Activated CD4-positive, CD25-positive, alpha-beta regulatory T cell treated with anti-CD3 and anti-CD28 coated beads, Interleukin-2, amount 50 U/mL, for 72 hours (primary cell): ENCODE measurements around the gene TTLL3.
"Not testable (repeated sequence)": the region's sequence is repeated elsewhere in the genome, so short reads cannot be mapped to it uniquely, and the experiment has no call there.

ENCODE experiments used
- DNase-seq: peaks from one replicate; pipeline ENCODE4 v3.0.0; 2021

Gene TTLL3, protein sequence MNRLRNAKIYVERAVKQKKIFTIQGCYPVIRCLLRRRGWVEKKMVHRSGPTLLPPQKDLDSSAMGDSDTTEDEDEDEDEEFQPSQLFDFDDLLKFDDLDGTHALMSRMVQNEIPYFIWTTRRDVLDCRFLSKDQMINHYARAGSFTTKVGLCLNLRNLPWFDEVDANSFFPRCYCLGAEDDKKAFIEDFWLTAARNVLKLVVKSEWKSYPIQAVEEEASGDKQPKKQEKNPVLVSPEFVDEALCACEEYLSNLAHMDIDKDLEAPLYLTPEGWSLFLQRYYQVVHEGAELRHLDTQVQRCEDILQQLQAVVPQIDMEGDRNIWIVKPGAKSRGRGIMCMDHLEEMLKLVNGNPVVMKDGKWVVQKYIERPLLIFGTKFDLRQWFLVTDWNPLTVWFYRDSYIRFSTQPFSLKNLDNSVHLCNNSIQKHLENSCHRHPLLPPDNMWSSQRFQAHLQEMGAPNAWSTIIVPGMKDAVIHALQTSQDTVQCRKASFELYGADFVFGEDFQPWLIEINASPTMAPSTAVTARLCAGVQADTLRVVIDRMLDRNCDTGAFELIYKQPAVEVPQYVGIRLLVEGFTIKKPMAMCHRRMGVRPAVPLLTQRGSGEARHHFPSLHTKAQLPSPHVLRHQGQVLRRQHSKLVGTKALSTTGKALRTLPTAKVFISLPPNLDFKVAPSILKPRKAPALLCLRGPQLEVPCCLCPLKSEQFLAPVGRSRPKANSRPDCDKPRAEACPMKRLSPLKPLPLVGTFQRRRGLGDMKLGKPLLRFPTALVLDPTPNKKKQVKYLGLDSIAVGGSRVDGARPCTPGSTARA

GRCh38 chr3:9809615-9810432 lies at the start of gene TTLL3:
TTLL3 (plus strand) TSS chr3:9810262; CDS start chr3:9810662, 400 bp downstream.
- peak; percentile 65 for DNase-seq

GRCh38 chr3:9760779-9761505 lies 49.1 kb upstream of the TTLL3 start:
- DNase-seq: no peak

- DNase-seq: no peak
These were observed 48.1 kb upstream of the TTLL3 start for GRCh38 chr3:9761919-9762318.

GRCh38 chr3:9762871-9763270 lies 47.2 kb upstream of the TTLL3 start:
- DNase-seq: no peak

DNA sequence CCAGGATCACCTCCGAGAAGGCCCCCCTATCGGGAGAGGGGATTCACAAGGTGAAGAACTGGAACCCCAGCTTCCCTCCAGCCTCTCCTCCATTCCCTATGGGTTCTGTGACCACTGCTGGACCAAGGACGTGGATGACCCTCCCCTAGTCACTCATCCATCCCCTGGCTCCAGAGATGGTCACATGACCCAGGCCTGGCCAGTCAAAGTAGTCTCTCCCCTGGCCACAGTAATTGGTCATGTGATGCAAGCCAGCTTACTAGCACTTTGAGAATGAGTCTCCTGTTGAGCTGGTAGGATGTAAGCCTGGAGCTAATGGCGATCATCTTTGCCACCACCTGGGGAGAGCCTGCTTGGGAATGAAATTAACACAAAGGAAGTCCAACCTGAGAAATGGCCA lies 44.2 kb upstream of the TTLL3 start:
- no peak for DNase-seq

GRCh38 chr3:9767418-9767817 lies 42.6 kb upstream of the TTLL3 start:
- no peak for DNase-seq

- no peak for DNase-seq
These were observed 41.8 kb upstream of the TTLL3 start for GRCh38 chr3:9768141-9768775.

GRCh38 chr3:9769012-9769411 lies 41.0 kb upstream of the TTLL3 start:
- no peak for DNase-seq

DNA sequence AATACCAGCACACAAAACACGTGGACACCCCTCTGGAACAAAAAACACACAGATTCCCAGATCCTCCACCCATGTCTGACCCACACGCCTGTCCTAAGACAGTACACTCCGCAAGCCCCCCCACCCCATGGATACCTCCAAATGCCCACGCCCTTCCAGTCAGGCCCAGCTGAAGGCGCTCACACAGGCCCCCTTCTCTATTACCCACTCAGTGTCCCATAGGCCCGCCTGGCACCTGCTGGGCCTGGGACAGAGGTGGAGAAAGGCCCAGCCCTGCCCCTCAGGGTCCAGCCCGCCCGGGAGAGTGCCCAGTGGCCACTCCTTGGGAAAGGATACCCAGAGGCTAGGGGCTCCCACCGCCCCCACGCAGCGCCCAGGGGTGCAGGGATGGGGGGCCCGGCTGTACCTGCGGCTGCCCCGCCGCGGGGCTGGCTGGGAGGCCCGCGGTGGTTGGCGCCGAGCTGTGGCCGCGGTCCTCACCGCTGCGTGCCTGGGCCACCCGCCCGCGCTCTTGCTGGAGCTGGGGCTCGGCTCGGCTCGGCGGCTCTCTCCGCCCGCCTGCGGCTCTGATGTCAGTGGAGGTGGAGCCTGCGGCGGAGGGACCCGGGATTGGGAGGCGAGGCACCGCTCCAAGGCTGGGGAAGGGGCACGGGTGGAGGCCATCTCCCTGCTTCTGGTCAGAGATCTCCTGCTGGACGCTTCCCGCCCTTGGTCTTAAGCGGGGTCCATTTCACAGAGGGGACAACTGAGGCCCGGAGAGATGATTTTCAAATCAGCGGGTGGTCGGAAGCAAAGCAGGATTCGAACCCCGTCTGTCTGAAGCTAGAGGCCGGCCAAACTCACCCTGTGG lies 40.4 kb upstream of the TTLL3 start, which contains the start of gene CAMK1:
TSS of gene CAMK1 (minus strand) at position 522 of the 850 bp plus-strand sequence. CDS start 2,198 bp downstream, outside the sequence.
- DNase-seq: peak; percentile 66

- DNase-seq: no peak
These were observed 39.7 kb upstream of the TTLL3 start for GRCh38 chr3:9770276-9770812.

DNA sequence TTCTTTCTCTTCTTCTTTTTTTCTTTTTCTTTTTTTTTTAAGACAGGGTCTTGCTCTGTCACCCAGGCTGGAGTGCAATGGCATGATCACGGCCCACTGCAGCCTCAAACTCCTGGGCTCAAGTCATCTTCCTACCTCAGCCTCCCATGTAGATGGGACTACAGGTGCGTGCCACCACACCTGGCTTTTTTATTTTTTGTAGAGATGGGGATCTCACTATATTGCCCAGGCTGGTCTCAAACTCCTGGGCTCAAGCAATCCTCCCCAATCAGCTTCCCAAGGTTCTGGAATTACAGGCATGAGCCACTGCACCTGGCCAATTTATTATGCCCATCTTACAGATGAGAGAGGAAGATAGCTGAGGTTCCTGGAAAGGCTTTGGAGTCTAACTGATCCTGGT lies 39.1 kb upstream of the TTLL3 start:
- not testable (repeated sequence) for DNase-seq

DNA sequence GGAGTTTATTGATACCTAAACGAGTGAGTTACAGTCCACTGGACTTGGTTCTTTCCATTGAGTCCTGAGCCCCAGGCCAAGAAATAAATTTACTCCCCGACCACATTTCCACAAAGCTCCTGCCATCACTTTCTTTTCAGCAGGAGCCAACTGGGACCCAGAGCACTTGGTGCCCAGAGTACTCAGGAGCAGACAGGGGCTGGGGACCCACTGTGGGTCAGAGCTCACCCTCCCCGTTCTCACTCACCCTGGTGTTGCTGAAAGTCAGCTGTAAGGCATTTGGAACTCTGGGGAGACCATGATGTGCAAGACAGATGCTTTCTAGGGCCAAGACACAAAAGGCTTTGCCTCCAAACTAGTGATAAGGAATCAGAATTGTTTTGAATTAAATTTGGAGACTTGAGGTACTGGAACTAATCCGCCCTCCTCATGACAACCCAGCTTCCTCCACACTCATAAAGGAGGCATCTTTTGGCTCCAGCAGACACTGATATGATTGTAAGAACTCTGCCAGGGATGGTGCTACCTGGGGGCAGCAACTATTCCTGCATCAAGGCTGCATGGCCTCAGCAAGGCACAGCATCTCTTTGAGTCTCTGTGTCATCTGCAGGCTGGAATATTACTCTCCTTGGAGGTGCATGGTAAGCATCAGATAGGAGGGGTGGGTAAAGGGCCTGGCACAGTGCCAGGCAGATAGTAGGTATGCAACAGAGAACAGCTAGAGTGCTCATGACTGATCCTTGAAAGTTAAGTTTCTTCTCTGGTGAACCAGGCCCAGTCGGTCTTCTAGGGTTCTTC lies 33.0 kb upstream of the TTLL3 start:
- DNase-seq: no peak

GRCh38 chr3:9777694-9778021 lies 32.4 kb upstream of the TTLL3 start:
- DNase-seq: no peak

DNA sequence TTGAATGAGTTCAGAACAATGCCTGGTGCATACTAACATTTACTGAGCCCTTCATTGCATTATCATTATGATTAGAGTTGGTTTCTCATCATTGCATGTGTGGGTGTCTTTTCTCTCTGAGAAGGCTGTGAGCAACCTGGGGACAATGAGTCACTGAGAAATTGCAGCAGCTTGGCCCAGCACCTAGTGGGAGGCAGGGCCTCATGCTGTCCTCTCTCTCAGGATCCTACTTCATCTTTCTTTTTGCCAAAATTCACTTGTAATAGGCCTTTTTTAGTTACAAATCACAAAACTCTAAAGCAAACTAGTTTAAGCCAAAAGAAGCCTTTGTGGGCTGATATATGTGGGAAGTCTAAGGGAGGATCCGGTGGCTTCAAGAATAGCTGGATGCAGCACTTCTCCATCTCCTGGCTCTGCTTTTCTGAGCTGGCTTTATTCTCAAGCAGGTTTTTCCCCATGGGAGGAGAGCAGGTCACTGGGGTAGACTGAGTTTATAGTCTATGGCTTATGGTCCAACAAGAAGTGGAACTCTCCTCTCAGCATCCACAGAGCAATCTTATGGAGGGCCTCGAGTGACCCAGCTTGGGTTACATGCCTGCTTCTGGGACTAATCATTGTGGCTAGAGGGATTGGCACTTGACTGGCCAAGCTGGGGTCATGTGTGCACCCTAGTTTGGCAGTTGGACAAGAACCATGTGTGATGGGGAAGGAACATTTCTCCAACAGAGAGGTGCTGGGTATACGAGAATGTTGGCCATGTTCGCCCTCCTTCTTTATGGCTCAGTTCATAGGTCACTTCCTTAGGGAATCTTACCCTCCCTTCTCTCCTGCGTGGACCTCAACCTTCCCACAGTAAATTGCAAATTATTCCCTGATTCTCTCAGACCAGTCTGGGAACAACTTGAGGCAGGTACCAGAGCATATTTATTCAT lies 31.7 kb upstream of the TTLL3 start:
- no peak for DNase-seq

- DNase-seq: no peak
These were observed 30.9 kb upstream of the TTLL3 start for GRCh38 chr3:9779075-9779593.

DNA sequence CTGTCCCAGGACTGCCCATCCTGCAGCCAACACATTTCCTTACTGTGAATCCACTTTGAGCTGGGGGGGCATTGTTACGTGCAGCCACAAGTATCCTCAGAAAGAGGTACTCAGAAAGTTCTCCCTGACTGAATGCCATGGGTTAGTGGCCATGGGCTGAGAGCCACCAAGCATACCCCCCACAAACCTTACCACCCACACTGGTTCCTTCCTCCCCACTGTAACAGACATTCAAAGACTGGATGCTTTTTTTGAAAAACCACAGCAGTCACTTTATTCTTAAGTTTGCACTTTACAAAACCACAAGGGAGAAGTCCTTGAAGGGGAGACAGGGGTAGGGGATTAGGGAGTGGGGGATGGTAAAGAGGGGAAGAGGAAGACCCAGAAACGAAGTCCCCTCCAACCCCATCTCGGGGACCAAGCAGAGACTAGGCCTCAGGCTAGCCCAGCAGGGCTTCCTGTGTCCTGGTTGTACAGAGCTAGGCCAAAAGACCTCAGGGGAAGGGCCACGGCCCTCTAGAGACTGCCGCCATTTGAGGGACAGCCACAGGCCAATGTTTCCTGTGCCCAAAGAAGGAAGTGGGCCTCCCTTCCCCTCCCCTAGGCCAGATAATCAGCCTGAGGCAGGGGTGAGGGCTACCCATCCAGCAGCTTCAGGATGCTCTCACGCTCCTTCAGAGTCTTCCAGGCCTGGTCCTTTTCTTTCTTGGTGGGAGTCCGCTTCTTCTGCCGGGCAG lies 30.2 kb upstream of the TTLL3 start:
- DNase-seq: peak; percentile 43

DNA sequence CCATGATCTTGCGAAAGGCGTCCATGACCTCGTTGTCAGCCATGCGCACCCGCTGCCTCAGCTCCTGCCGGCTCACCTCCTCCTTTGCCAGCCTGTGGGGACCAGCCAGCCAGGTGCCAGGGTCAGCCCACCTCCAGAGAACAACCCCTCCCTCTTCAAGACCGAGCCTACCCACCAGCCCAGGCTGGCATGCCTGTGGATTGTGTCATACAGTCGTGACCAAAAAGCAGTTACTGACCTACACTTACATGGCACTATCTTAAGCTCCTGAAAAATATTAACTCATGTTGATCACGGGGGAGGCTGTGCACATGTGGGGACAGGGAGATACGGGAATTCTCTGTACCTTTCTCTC lies 29.6 kb upstream of the TTLL3 start:
- DNase-seq: no peak

- DNase-seq: no peak
These were observed 29.2 kb upstream of the TTLL3 start for GRCh38 chr3:9780910-9781309.
